ENCODE data around the gene MYO3A.

- TF ChIP-seq, protein P1, sequence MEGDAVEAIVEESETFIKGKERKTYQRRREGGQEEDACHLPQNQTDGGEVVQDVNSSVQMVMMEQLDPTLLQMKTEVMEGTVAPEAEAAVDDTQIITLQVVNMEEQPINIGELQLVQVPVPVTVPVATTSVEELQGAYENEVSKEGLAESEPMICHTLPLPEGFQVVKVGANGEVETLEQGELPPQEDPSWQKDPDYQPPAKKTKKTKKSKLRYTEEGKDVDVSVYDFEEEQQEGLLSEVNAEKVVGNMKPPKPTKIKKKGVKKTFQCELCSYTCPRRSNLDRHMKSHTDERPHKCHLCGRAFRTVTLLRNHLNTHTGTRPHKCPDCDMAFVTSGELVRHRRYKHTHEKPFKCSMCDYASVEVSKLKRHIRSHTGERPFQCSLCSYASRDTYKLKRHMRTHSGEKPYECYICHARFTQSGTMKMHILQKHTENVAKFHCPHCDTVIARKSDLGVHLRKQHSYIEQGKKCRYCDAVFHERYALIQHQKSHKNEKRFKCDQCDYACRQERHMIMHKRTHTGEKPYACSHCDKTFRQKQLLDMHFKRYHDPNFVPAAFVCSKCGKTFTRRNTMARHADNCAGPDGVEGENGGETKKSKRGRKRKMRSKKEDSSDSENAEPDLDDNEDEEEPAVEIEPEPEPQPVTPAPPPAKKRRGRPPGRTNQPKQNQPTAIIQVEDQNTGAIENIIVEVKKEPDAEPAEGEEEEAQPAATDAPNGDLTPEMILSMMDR (IDR thresholded peaks at IDR 0.05), result no peak
- TF ChIP-seq POLR2A (IDR thresholded peaks at IDR 0.05), result no peak
- TF ChIP-seq EP300 (IDR thresholded peaks at IDR 0.05), result no peak
Measured at GRCh38 chr10:26048756-26049155, 114.7 kb downstream of the MYO3A start.

Data from tibial nerve (tissue), 4 donors.